Uterus (tissue), 2 donors: Measurements from ENCODE around the gene HS3ST2.

Experiments
- CTCF ChIP-seq, 4 experiments: fragments of 200-600 bp in 2 of 4; fragments of 450-650 bp in 2 of 4; sonication (generic) in 2 of 4; IDR thresholded peaks; one replicate each; pipeline ENCODE4 v1.5.1; 2016 to 2019; ENCODE audit warnings: antibody characterized with exemption in 4 of 4, mild to moderate bottlenecking in 2 of 4, moderate library complexity in 1 of 4
- POLR2A ChIP-seq, 2 donors: fragments of 450-650 bp; IDR thresholded peaks; one replicate each; pipeline ENCODE4 v1.6.1; 2016; ENCODE audit warnings: antibody characterized with exemption in 2 of 2, mild to moderate bottlenecking in 1 of 2, moderate library complexity in 1 of 2

GRCh38 chr16:22885951-22886350 is 72.0 kb downstream of the HS3ST2 start:
- no peak for TF ChIP-seq CTCF (IDR thresholded peaks at IDR 0.05)
- no peak for TF ChIP-seq POLR2A (IDR thresholded peaks at IDR 0.05)
